HCT116 (cell line): Measurements from ENCODE around the gene CACNA2D3. TPM values are rescaled to one million over a fixed set of nuclear protein-coding genes. Genes with fewer than 3 reads are reported as not detected.

Experiments
- ATAC-seq: fragments of 200-7000 bp; cut with Tn5 transposase; 2 replicates; pipeline ENCODE4 v1.9.1; 2020; ENCODE audit warnings: mild to moderate bottlenecking, moderate library complexity
- BruUV-seq: library from RNA; stranded (reverse); fragments of 400-500 nt; replicated peaks from 2 replicates; lab custom pipeline; 2021; lab: Mats Ljungman, UMichigan
- CTCF ChIA-PET: fragments of 300-600 bp; sonication (Branson Sonifier 250); formaldehyde crosslinking; loops from one replicate; lab custom pipeline; 2021; ENCODE audit warnings: antibody characterized with exemption; lab: Charles Lee
- POLR2A ChIA-PET: fragments of 300-600, 350-600 bp; sonication (Branson Sonifier 250); formaldehyde crosslinking; loops from one replicate; lab custom pipeline; 2021; ENCODE audit warnings: antibody characterized with exemption; lab: Charles Lee
- RAD21 ChIA-PET, 2 experiments: fragments of 300-600 bp; sonication (Branson Sonifier 250); formaldehyde crosslinking; loops; one replicate each; lab custom pipeline; 2023; ENCODE audit warnings: low total read pairs in 2 of 2; ENCODE audit not compliant: uncharacterized antibody in 2 of 2, unreplicated experiment in 2 of 2, low non-redundant PET in 1 of 2; lab: Charles Lee
- DNase-seq: peaks from one replicate; pipeline ENCODE4 v3.0.0-alpha.2; 2010; ENCODE audit warnings: low read depth, low spot score
- H2AFZ ChIP-seq: fragments of 200-600 bp; shearing (Covaris generic), sonication (generic); 2 replicates; pipeline ENCODE4 v1.6.1; 2017; ENCODE audit warnings: low read depth, mixed run types, mixed read lengths, antibody characterized with exemption, low read length; ENCODE audit not compliant: poor library complexity, severe bottlenecking
- H3K27ac ChIP-seq: 2 replicates; pipeline ENCODE4 v1.5.1; 2012; ENCODE audit warnings: low read depth, low read length
- H3K27me3 ChIP-seq: fragments of 200-600 bp; sonication (generic); 2 replicates; pipeline ENCODE4 v1.6.1; 2016; ENCODE audit warnings: mixed run types, low read length, mixed read lengths; ENCODE audit not compliant: insufficient read depth
- H3K36me3 ChIP-seq, 2 experiments: fragments of 200-500 bp in 1 of 2; fragments of 200-600 bp in 1 of 2; sonication (Bioruptor generic) in 1 of 2; sonication (generic) in 1 of 2; 2 replicates each; pipeline versions ENCODE4 v1.5.1 to v1.6.1; 2014 to 2016; ENCODE audit warnings: low read length in 2 of 2, inconsistent platforms in 1 of 2, mixed read lengths in 1 of 2, mixed run types in 1 of 2; ENCODE audit not compliant: insufficient read depth in 2 of 2, control insufficient read depth in 1 of 2
- H3K4me1 ChIP-seq, 2 experiments: fragments of 200-600 bp in 1 of 2; sonication (generic) in 1 of 2; 2 replicates each; pipeline versions ENCODE4 v1.5.1 to v1.6.1; 2012 to 2017; ENCODE audit warnings: low read length in 2 of 2, inconsistent platforms in 1 of 2, mild to moderate bottlenecking in 1 of 2, mixed read lengths in 1 of 2, mixed run types in 1 of 2, moderate library complexity in 1 of 2; ENCODE audit not compliant: insufficient read depth in 2 of 2, control insufficient read depth in 1 of 2
- H3K4me2 ChIP-seq: fragments of 200-600 bp; sonication (generic); 2 replicates; pipeline ENCODE4 v1.6.1; 2017; ENCODE audit warnings: mixed run types, low read length, mixed read lengths
- H3K4me3 ChIP-seq, 2 experiments: fragments of 200-600 bp in 1 of 2; sonication (generic) in 1 of 2; replicated peaks in 1 of 2; 2 replicates each; pipeline ENCODE4 v1.5.1; 2011 to 2016; ENCODE audit warnings: low read length in 2 of 2, control low read depth in 1 of 2, low read depth in 1 of 2, mild to moderate bottlenecking in 1 of 2, mixed read lengths in 1 of 2, mixed run types in 1 of 2
- H3K79me2 ChIP-seq: fragments of 200-600 bp; sonication (generic); 2 replicates; pipeline ENCODE4 v1.6.1; 2017; ENCODE audit warnings: mild to moderate bottlenecking, mixed run types, low read length, moderate library complexity, mixed read lengths; ENCODE audit not compliant: insufficient read depth
- H3K9ac ChIP-seq: fragments of 200-600 bp; sonication (generic); 2 replicates; pipeline ENCODE4 v1.6.1; 2016; ENCODE audit warnings: low read length, mixed read lengths
- H3K9me2 ChIP-seq: fragments of 200-600 bp; sonication (generic), shearing (Covaris generic); 2 replicates; pipeline ENCODE4 v1.6.1; 2017; ENCODE audit warnings: mixed run types, mild to moderate bottlenecking, moderate library complexity; ENCODE audit not compliant: insufficient read depth
- H3K9me3 ChIP-seq, 2 experiments: fragments of 200-500 bp in 1 of 2; fragments of 200-600 bp in 1 of 2; sonication (Bioruptor generic) in 1 of 2; sonication (generic) in 1 of 2; 2 replicates each; pipeline ENCODE4 v1.6.1; 2014 to 2017; ENCODE audit warnings: low read length in 2 of 2, mixed read lengths in 2 of 2, inconsistent platforms in 1 of 2, low read depth in 1 of 2, mild to moderate bottlenecking in 1 of 2, mixed run types in 1 of 2, moderate library complexity in 1 of 2; ENCODE audit not compliant: control insufficient read depth in 1 of 2, insufficient read depth in 1 of 2
- H4K20me1 ChIP-seq: fragments of 200-600 bp; sonication (generic), shearing (Covaris generic); 2 replicates; pipeline ENCODE4 v1.6.1; 2017; ENCODE audit warnings: mixed run types, mild to moderate bottlenecking, moderate library complexity; ENCODE audit not compliant: insufficient read depth
- CBX3 ChIP-seq: IDR thresholded peaks from 2 replicates; pipeline ENCODE4 v1.6.1; 2012; ENCODE audit warnings: low read depth
- CTCF ChIP-seq, 3 experiments: fragments of 200-600 bp in 1 of 3; sonication (generic) in 1 of 3; IDR thresholded peaks in 2 of 3; conservative IDR thresholded peaks in 1 of 3; 2 replicates each; pipeline ENCODE4 v1.5.1; 2012 to 2017; ENCODE audit warnings: low read depth in 2 of 3, low read length in 2 of 3, antibody characterized with exemption in 1 of 3, borderline replicate concordance in 1 of 3, control low read depth in 1 of 3, mild to moderate bottlenecking in 1 of 3, mixed read lengths in 1 of 3, mixed run types in 1 of 3, moderate library complexity in 1 of 3; ENCODE audit not compliant: insufficient read depth in 1 of 3
- EGR1 ChIP-seq: IDR thresholded peaks from 2 replicates; pipeline ENCODE4 v1.6.1; 2012; ENCODE audit warnings: low read depth
- ELF1 ChIP-seq: IDR thresholded peaks from 2 replicates; pipeline ENCODE4 v1.6.1; 2012; ENCODE audit warnings: low read depth, borderline replicate concordance
- EZH2 ChIP-seq: fragments of 200-600 bp; sonication (generic); IDR thresholded peaks from 2 replicates; pipeline ENCODE4 v1.6.1; 2017; ENCODE audit warnings: antibody characterized with exemption, mixed run types
- EZH2phosphoT487 ChIP-seq: fragments of 200-600 bp; IDR thresholded peaks from 2 replicates; pipeline ENCODE4 v1.6.1; 2018; ENCODE audit warnings: antibody characterized with exemption, borderline replicate concordance
- FOSL1 ChIP-seq: IDR thresholded peaks from 2 replicates; pipeline ENCODE4 v1.6.1; 2012; ENCODE audit warnings: low read depth
- JUND ChIP-seq: IDR thresholded peaks from 2 replicates; pipeline ENCODE4 v1.6.1; 2012
- MAX ChIP-seq: IDR thresholded peaks from 2 replicates; pipeline ENCODE4 v1.6.1; 2012
- POLR2A ChIP-seq: IDR thresholded peaks from 2 replicates; pipeline ENCODE4 v1.7.0; 2011; ENCODE audit warnings: borderline replicate concordance; ENCODE audit not compliant: insufficient read depth, insufficient read length; ENCODE audit errors: extremely low read depth
- RAD21 ChIP-seq: IDR thresholded peaks from 2 replicates; pipeline ENCODE4 v1.6.1; 2012; ENCODE audit warnings: low read depth, mild to moderate bottlenecking
- SIN3A ChIP-seq: IDR thresholded peaks from 2 replicates; pipeline ENCODE4 v1.6.1; 2012; ENCODE audit warnings: low read depth
- SP1 ChIP-seq: IDR thresholded peaks from 2 replicates; pipeline ENCODE4 v1.6.1; 2012; ENCODE audit warnings: low read depth
- SRF ChIP-seq: IDR thresholded peaks from 2 replicates; pipeline ENCODE4 v1.6.1; 2012; ENCODE audit warnings: low read depth
- YY1 ChIP-seq: IDR thresholded peaks from 2 replicates; pipeline ENCODE4 v1.6.1; 2011; ENCODE audit warnings: low read length, low read depth, moderate library complexity, mild to moderate bottlenecking; ENCODE audit not compliant: insufficient replicate concordance; ENCODE audit errors: extremely low read depth
- ZBTB33 ChIP-seq: IDR thresholded peaks from 2 replicates; pipeline ENCODE4 v1.6.1; 2011; ENCODE audit warnings: mild to moderate bottlenecking, low read length, moderate library complexity; ENCODE audit not compliant: insufficient replicate concordance; ENCODE audit errors: extremely low read depth
- ZFX ChIP-seq: fragments of 450-650 bp; IDR thresholded peaks from 2 replicates; pipeline ENCODE4 v1.6.1; 2017
- ZNF274 ChIP-seq: fragments of 200-500 bp; sonication (Bioruptor generic); IDR thresholded peaks from 2 replicates; pipeline ENCODE4 v1.6.1; 2014; ENCODE audit warnings: mild to moderate bottlenecking, low read depth, low read length, inconsistent platforms
- intact Hi-C: fragments of 100-400 bp; cut with micrococcal nuclease; formaldehyde crosslinking; loops from 2 replicates; pipeline ENCODE4 v1.10.0; 2022
- total RNA-seq: library from RNA; stranded (reverse); gene quantifications from one replicate; pipeline ENCODE4 v1.2.1, GENCODE V29; 2021; ENCODE audit not compliant: unreplicated experiment

Gene CACNA2D3
- total RNA-seq, 1 experiment from 2014 or later = 0.20 TPM

- intact Hi-C loops = no loop called here
- no peaks in the 10 kb centered on the region for H3K36me3 ChIP-seq
- no peaks in the 10 kb centered on the region for H3K79me2 ChIP-seq
- H3K9ac ChIP-seq = no peak overlapping the region
- DNase-seq (no peak), ATAC-seq (no peak)
- no TSS peak for BruUV-seq
- H3K9me2 ChIP-seq = no peaks in the 10 kb centered on the region
- H3K27ac ChIP-seq = no peak overlapping the region
- no peak overlapping the region for H2AFZ ChIP-seq
- TF ChIP-seq CTCF (IDR thresholded peaks at IDR 0.05 in 2 of 3, conservative IDR thresholded peaks at IDR 0.05 in 1 of 3; ENCODE audit: borderline replicate concordance in 1 of 3, insufficient read depth in 1 of 3, low read depth in 2 of 3, low read length in 2 of 3) (no peak), ZNF274 (no peak), ELF1 (no peak), EZH2phosphoT487 (no peak), EZH2 (no peak), MAX (no peak), ZBTB33 (no peak), SRF (no peak), FOSL1 (no peak), EGR1 (no peak), ZFX (no peak), SP1 (no peak), YY1 (no peak), SIN3A (no peak), RAD21 (no peak), POLR2A (no peak), CBX3 (no peak), JUND (no peak)
- H3K4me2 ChIP-seq = no peak overlapping the region
- CTCF ChIA-PET = no interaction called here
- H4K20me1 ChIP-seq = no peaks in the 10 kb centered on the region; the same call in 1 of the 2 replicates
- H3K4me1 ChIP-seq = no peaks in the 10 kb centered on the region
- POLR2A ChIA-PET = no interaction called here
- H3K9me3 ChIP-seq = no peaks in the 10 kb centered on the region
- RAD21 ChIA-PET = no interaction called here
- no peak overlapping the region for H3K4me3 ChIP-seq
- H3K27me3 ChIP-seq = peaks cover 30% of the 10 kb centered on the region
Observed at GRCh38 chr3:54157860-54158259, 35.5 kb downstream of the CACNA2D3 start.
